ENCODE results near the gene LCNL1.

LCNL1 gene

GRCh38 chr9:136988872-136989271 lies 6.1 kb downstream of the LCNL1 start:
- no peaks in the 10 kb centered on the region for H3K27me3 ChIP-seq (ENCODE audit: insufficient read depth, low read depth, severe bottlenecking)
- peaks cover 8% of the 10 kb centered on the region for H3K36me3 ChIP-seq
- H3K27ac ChIP-seq = no peak overlapping the region
- peaks cover 4% of the 10 kb centered on the region for H3K9me3 ChIP-seq (ENCODE audit: severe bottlenecking)
- no peak for DNase-seq
- TF ChIP-seq, protein P1, sequence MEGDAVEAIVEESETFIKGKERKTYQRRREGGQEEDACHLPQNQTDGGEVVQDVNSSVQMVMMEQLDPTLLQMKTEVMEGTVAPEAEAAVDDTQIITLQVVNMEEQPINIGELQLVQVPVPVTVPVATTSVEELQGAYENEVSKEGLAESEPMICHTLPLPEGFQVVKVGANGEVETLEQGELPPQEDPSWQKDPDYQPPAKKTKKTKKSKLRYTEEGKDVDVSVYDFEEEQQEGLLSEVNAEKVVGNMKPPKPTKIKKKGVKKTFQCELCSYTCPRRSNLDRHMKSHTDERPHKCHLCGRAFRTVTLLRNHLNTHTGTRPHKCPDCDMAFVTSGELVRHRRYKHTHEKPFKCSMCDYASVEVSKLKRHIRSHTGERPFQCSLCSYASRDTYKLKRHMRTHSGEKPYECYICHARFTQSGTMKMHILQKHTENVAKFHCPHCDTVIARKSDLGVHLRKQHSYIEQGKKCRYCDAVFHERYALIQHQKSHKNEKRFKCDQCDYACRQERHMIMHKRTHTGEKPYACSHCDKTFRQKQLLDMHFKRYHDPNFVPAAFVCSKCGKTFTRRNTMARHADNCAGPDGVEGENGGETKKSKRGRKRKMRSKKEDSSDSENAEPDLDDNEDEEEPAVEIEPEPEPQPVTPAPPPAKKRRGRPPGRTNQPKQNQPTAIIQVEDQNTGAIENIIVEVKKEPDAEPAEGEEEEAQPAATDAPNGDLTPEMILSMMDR (IDR thresholded peaks at IDR 0.05; ENCODE audit: low read depth, low read length) = no peak
- H3K4me3 ChIP-seq (ENCODE audit: low read depth, low read length) = no peak overlapping the region

DNA sequence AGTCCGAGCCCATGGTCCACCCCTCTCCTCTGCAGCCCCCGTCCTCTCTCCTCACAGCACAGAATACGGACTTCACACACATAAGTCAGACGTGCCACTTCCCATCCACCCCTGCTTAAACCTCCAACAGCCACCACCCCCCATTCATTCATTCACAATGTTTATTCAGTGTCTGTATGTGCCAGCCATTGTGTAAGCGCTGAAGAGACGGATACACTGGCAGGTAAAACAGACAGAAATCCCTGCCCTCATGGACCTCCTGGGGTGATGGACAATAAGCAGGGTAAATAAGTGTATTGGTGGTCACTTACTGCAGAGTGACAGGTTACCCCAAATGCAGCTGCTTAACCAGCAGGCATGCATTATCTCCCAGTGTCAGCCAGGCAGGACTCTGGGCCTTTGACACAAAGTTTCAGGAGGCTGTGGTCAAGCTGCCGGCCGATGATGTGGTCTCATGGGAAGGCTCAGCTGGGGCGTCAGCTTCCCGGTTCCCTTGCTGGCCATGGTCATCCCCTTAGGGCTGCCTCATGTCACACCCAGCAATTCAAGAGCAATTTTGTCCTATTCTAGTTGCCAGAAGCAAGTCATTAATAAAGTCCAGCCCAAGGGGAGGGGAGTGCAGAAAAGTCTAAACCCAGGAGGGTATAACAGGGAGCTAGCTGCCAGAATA lies 7.6 kb downstream of the LCNL1 start:
- no peak overlapping the region for H3K4me3 ChIP-seq (ENCODE audit: low read depth, low read length)

GRCh38 chr9:136991993-136992818 lies 9.4 kb downstream of the LCNL1 start, which contains the start of gene PAXX:
PAXX (plus strand) TSS chr9:136992422; CDS start chr9:136992444, 22 bp downstream.
- peak; percentile 91 for DNase-seq
- Histone ChIP-seq H3K36me3 (peaks cover 20% of the 10 kb centered on the region), H3K9me3 (ENCODE audit: severe bottlenecking) (peaks cover 4% of the 10 kb centered on the region), H3K4me3 (ENCODE audit: low read depth, low read length) (peak within 1 kb of the TSS; percentile 67), H3K27me3 (ENCODE audit: insufficient read depth, low read depth, severe bottlenecking) (no peaks in the 10 kb centered on the region), H3K27ac (peak within 1 kb of the TSS; percentile 90)
- TF ChIP-seq, protein P1 (IDR thresholded peaks at IDR 0.05; ENCODE audit: low read depth, low read length) = no peak

More for the DNA sequence above, 7.6 kb downstream of the LCNL1 start:
- no peak overlapping the region for H3K27ac ChIP-seq
- peaks cover 4% of the 10 kb centered on the region for H3K9me3 ChIP-seq (ENCODE audit: severe bottlenecking)
- TF ChIP-seq, protein P1 (IDR thresholded peaks at IDR 0.05; ENCODE audit: low read depth, low read length) = no peak
- peaks cover 20% of the 10 kb centered on the region for H3K36me3 ChIP-seq
- DNase-seq = no peak
- H3K27me3 ChIP-seq (ENCODE audit: insufficient read depth, low read depth, severe bottlenecking) = no peaks in the 10 kb centered on the region

DNA sequence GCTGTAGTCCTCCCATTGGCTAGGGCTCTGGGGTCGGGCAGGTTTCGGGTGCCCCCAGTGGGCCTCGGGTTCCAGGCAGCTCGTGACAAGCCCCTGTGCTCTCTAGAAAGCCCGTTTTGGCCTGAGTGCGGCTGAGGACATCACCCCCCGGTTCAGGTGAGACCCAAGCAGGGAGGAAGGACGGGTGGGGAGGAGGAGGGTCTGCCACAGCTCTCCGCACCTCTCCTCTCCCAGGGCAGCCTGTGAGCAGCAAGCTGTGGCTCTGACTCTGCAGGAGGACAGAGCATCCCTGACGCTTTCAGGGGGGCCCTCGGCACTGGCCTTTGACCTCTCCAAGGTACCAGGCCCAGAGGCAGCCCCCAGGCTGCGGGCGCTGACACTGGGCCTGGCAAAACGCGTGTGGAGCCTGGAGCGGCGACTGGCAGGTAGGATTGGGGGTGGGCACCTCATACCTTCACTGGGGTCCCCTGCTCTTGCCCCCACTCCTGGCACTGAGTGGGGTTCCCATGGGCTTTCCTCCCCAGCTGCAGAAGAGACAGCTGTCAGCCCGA lies 10.1 kb downstream of the LCNL1 start:
- no peaks in the 10 kb centered on the region for H3K27me3 ChIP-seq (ENCODE audit: insufficient read depth, low read depth, severe bottlenecking)
- peak overlapping the region; percentile 90 for H3K27ac ChIP-seq
- TF ChIP-seq, protein P1 (IDR thresholded peaks at IDR 0.05; ENCODE audit: low read depth, low read length) = no peak

GRCh38 chr9:136994180-136994887 lies 11.5 kb downstream of the LCNL1 start:
- Histone ChIP-seq H3K36me3 (peaks cover 20% of the 10 kb centered on the region), H3K9me3 (ENCODE audit: severe bottlenecking) (peaks cover 4% of the 10 kb centered on the region), H3K27ac (no peak overlapping the region), H3K4me3 (ENCODE audit: low read depth, low read length) (no peak overlapping the region), H3K27me3 (ENCODE audit: insufficient read depth, low read depth, severe bottlenecking) (no peaks in the 10 kb centered on the region)
- no peak for DNase-seq
- TF ChIP-seq, protein P1 (IDR thresholded peaks at IDR 0.05; ENCODE audit: low read depth, low read length) = no peak

More for the DNA sequence above, 10.1 kb downstream of the LCNL1 start:
- H3K4me3 ChIP-seq (ENCODE audit: low read depth, low read length) = peak overlapping the region; percentile 67
- H3K36me3 ChIP-seq = peaks cover 20% of the 10 kb centered on the region
- peaks cover 4% of the 10 kb centered on the region for H3K9me3 ChIP-seq (ENCODE audit: severe bottlenecking)
- no peak for DNase-seq

Measured in WERI-Rb-1 (cell line).